Measurements from ENCODE around the gene AKNA. TPM values are rescaled to one million over a fixed set of nuclear protein-coding genes. Genes with fewer than 3 reads are reported as not detected.

AKNA gene, protein sequence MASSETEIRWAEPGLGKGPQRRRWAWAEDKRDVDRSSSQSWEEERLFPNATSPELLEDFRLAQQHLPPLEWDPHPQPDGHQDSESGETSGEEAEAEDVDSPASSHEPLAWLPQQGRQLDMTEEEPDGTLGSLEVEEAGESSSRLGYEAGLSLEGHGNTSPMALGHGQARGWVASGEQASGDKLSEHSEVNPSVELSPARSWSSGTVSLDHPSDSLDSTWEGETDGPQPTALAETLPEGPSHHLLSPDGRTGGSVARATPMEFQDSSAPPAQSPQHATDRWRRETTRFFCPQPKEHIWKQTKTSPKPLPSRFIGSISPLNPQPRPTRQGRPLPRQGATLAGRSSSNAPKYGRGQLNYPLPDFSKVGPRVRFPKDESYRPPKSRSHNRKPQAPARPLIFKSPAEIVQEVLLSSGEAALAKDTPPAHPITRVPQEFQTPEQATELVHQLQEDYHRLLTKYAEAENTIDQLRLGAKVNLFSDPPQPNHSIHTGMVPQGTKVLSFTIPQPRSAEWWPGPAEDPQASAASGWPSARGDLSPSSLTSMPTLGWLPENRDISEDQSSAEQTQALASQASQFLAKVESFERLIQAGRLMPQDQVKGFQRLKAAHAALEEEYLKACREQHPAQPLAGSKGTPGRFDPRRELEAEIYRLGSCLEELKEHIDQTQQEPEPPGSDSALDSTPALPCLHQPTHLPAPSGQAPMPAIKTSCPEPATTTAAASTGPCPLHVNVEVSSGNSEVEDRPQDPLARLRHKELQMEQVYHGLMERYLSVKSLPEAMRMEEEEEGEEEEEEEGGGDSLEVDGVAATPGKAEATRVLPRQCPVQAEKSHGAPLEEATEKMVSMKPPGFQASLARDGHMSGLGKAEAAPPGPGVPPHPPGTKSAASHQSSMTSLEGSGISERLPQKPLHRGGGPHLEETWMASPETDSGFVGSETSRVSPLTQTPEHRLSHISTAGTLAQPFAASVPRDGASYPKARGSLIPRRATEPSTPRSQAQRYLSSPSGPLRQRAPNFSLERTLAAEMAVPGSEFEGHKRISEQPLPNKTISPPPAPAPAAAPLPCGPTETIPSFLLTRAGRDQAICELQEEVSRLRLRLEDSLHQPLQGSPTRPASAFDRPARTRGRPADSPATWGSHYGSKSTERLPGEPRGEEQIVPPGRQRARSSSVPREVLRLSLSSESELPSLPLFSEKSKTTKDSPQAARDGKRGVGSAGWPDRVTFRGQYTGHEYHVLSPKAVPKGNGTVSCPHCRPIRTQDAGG (N-terminal part only)
- 100 to 1,000 TPM; 320 to 327 TPM for total RNA-seq

DNA sequence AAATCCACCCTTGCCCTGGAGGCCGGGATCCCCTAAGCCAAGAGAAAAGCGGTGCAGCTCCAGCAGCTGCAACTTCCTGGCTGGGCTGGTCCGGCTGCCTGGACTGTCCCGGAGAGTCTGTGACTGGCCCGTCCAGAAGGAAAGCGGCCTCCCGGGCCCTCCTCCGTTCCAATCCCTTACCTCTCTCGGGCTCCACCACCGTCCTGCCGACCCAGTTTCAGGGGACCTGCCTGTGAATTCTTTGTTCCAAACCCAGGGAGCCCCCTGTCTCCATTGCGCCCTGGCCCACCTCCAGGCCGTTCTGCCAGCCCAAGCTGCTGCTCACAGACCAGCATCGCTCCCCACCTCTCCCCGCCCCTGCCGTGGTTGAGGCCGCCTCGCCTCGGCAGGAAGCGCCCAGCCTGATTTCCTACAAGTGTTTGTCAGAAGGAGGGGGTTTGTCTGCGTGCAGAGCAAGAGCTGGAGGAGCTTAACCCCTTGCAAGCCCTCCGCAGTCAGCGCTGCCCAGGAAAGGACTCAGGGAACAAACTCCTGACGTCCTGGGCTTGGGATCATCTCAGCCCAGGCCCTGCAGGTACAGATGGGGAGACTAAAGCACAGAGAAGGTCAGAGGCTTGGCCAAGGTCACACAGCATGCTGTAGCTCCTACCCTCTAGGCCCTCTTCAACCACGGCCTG is at the start of gene AKNA:
Gene AKNA, minus strand, starts transcription at position 303 of the 677 bp plus-strand sequence. CDS start 6,649 bp downstream, outside the sequence.

DNA sequence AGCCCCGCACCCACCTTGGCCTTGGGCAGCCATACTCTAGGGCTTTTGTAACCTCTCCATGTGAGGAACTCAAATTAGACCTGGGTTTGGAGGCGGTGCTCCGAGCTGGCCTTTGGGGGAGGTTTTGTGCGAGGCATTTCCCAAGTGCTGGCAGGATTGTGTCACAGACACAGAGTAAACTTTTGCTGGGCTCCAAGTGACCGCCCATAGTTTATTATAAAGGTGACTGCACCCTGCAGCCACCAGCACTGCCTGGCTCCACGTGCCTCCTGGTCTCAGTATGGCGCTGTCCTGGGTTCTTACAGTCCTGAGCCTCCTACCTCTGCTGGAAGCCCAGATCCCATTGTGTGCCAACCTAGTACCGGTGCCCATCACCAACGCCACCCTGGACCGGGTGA is 58.2 kb downstream of the AKNA start, which contains the start of gene ORM2:
Gene ORM2, plus strand, starts transcription at position 245 of the 398 bp plus-strand sequence. Its CDS starts 36 bp downstream, at position 281.

DNA sequence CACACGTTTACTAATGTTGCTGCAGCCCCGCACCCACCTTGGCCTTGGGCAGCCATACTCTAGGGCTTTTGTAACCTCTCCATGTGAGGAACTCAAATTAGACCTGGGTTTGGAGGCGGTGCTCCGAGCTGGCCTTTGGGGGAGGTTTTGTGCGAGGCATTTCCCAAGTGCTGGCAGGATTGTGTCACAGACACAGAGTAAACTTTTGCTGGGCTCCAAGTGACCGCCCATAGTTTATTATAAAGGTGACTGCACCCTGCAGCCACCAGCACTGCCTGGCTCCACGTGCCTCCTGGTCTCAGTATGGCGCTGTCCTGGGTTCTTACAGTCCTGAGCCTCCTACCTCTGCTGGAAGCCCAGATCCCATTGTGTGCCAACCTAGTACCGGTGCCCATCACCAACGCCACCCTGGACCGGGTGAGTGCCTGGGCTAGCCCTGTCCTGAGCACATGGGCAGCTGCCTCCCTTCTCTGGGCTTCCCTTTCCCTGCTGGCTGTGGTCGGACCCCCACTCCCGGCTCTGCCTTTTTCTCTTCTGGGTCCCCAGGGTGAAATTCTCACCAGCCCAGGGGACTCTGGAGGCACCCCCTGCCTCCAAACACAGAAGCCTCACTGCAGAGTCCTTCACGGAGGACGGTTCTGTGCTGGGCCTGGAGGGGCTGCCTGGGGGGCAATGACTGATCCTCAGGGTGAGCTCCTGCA is 64.8 kb downstream of the AKNA start, which contains the start of gene ORM1:
Gene ORM1, plus strand, starts transcription at position 268 of the 701 bp plus-strand sequence. Its CDS starts 36 bp downstream, at position 304.

Other genes with a start within 250 kb of the AKNA start
- 1 to 10 TPM; 2.8 TPM for gene COL27A1, start 232.4 kb downstream of the AKNA start, total RNA-seq
- gene ORM1, start 64.9 kb downstream of the AKNA start, total RNA-seq = not detected
- not detected for gene ORM2, start 58.1 kb downstream of the AKNA start, total RNA-seq
- gene WHRN, start 117.5 kb upstream of the AKNA start, total RNA-seq = 1 to 10 TPM in 1 of 2 experiments, under 1 TPM in 1; 0.75 to 1.2 TPM
- gene ATP6V1G1, start 199.8 kb upstream of the AKNA start, total RNA-seq = 100 to 1,000 TPM; 101 to 103 TPM
- gene TMEM268, start 223.3 kb upstream of the AKNA start, total RNA-seq = 10 to 100 TPM; 24.1 to 26.6 TPM

All from activated naive CD4-positive, alpha-beta T cell treated with anti-CD3 and anti-CD28 coated beads, Interleukin-2, amount 10 ng/mL, durations not matched to agents 5 hours and 36 hours (primary cell).